ENCODE measurements around the gene MOGAT1. TPM values are rescaled to one million over a fixed set of nuclear protein-coding genes. Genes with fewer than 3 reads are reported as not detected.

The MOGAT1 gene
- total RNA-seq, 1 experiment from 2014 or later: not detected

GRCh38 chr2:222756362-222756831, 84.9 kb downstream of the MOGAT1 start:
- H3K9me3 Mint-ChIP-seq: no peaks in the 10 kb centered on the region; a peak in 2 of 5 replicates
- H3K9me3 ChIP-seq (ENCODE audit: control insufficient read depth, low read depth, low read length): no peaks in the 10 kb centered on the region
- no peak overlapping the region for H3K18ac ChIP-seq (ENCODE audit: insufficient read length, low read depth, low read length)
- no peak overlapping the region for H3T11ph ChIP-seq (ENCODE audit: low read length)
- WGBS (ENCODE audit: extremely low coverage, insufficient read length, low lambda C conversion rate): no CpG with 5 or more reads among the region's 3 CpGs
- no peak overlapping the region for H4K8ac ChIP-seq (replicated peaks; ENCODE audit: insufficient read length, low read depth, low read length)
- H4K20me1 ChIP-seq (ENCODE audit: control insufficient read depth, insufficient read depth, insufficient read length): no peaks in the 10 kb centered on the region
- H3K36me3 Mint-ChIP-seq (ENCODE audit: insufficient read depth in 1 of 3, low read depth in 3 of 3): no peaks in the 10 kb centered on the region
- no peak overlapping the region; a peak in 1 of 7 replicates for H3K27ac Mint-ChIP-seq
- peaks cover 32% of the 10 kb centered on the region for H3K27me3 Mint-ChIP-seq (ENCODE audit: low read depth)
- H3K4me2 ChIP-seq (ENCODE audit: insufficient read depth, insufficient read length, low read length): no peak overlapping the region
- DNase-seq: no peak
- H2AFZ ChIP-seq (ENCODE audit: low read length): no peak overlapping the region
- H2BK15ac ChIP-seq (ENCODE audit: low read depth, low read length): no peak overlapping the region
- H3K4me3 Mint-ChIP-seq: no peak overlapping the region
- H3K4me1 ChIP-seq (ENCODE audit: insufficient read depth, low read length): peaks cover 8% of the 10 kb centered on the region; the same call in 1 of the 2 replicates
- no peak overlapping the region for H2BK20ac ChIP-seq (ENCODE audit: low read depth, low read length, poor library complexity, severe bottlenecking)
- H4K5ac ChIP-seq (ENCODE audit: insufficient read length, low read depth, low read length): no peak overlapping the region
- no peak overlapping the region for H4K91ac ChIP-seq (ENCODE audit: insufficient read length, low read depth, low read length)
- H3K27ac ChIP-seq (ENCODE audit: insufficient read length, low read depth, low read length): no peak overlapping the region
- H3K27me3 ChIP-seq (ENCODE audit: insufficient read depth, low read length): no peaks in the 10 kb centered on the region
- H3K9ac ChIP-seq (ENCODE audit: extremely low read depth, insufficient read length, low read length): no peak overlapping the region
- H2AK5ac ChIP-seq (ENCODE audit: insufficient read length, low read length): no peak overlapping the region
- no peak overlapping the region for H2BK120ac ChIP-seq (ENCODE audit: low read depth, low read length, poor library complexity, severe bottlenecking)
- no peak overlapping the region for H3K56ac ChIP-seq (ENCODE audit: insufficient read length, low read depth, low read length)
- no peak overlapping the region for H3K14ac ChIP-seq (ENCODE audit: insufficient read depth, low read length)
- H2BK5ac ChIP-seq (ENCODE audit: insufficient read length, low read length): no peak overlapping the region
- H3K4me1 Mint-ChIP-seq: peaks cover 30 to 44% of the 10 kb centered on the region in 2 experiments
- H3K79me1 ChIP-seq (ENCODE audit: insufficient read depth, low read depth, low read length, poor library complexity, severe bottlenecking): no peaks in the 10 kb centered on the region
- H3K23me2 ChIP-seq (ENCODE audit: insufficient read length, low read depth, low read length, poor library complexity, severe bottlenecking): no peaks in the 10 kb centered on the region
- H3K79me2 ChIP-seq (ENCODE audit: insufficient read depth, low read length): no peaks in the 10 kb centered on the region
- no peak overlapping the region for H3K4ac ChIP-seq (ENCODE audit: low read depth, low read length)
- no peak overlapping the region for H3K23ac ChIP-seq (ENCODE audit: insufficient read length, low read depth, low read length)
- H2BK12ac ChIP-seq (ENCODE audit: insufficient read length, low read depth, low read length): no peak overlapping the region
- TF ChIP-seq, protein P1, sequence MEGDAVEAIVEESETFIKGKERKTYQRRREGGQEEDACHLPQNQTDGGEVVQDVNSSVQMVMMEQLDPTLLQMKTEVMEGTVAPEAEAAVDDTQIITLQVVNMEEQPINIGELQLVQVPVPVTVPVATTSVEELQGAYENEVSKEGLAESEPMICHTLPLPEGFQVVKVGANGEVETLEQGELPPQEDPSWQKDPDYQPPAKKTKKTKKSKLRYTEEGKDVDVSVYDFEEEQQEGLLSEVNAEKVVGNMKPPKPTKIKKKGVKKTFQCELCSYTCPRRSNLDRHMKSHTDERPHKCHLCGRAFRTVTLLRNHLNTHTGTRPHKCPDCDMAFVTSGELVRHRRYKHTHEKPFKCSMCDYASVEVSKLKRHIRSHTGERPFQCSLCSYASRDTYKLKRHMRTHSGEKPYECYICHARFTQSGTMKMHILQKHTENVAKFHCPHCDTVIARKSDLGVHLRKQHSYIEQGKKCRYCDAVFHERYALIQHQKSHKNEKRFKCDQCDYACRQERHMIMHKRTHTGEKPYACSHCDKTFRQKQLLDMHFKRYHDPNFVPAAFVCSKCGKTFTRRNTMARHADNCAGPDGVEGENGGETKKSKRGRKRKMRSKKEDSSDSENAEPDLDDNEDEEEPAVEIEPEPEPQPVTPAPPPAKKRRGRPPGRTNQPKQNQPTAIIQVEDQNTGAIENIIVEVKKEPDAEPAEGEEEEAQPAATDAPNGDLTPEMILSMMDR (conservative IDR thresholded peaks at IDR 0.05): no peak

Measured in H9 (cell line).